ENCODE measurements around the gene INSC. TPM values are rescaled to one million over a fixed set of nuclear protein-coding genes. Genes with fewer than 3 reads are reported as not detected.

Gene INSC
- total RNA-seq, 1 experiment from 2014 or later: 0.17 TPM

DNA sequence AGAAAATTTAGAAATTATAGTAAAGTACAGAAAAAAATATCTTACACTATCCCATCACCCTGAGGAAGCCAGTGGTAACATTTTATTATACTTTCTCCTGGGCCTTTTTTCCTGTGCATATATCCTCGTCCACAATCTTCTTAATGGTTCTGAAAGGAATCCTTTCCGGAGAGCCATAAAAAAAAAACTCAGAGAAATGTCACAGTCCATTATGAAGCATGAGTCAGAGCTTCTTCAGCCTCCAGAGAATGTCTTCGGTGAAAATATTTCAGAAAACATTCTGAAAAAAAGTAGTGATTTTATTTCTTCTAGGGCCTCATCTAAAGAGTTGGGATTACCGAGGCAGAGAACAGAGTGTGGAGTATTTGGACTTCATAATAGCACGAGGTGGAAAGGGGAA, 163.4 kb downstream of the INSC start:
- CTCF ChIA-PET: interaction anchor here (1.7 to 2.0 kb wide), 2 partner anchors 19 to 370 kb away, joined by 6 read pairs; no protein-coding TSS in a partner anchor
- TF ChIP-seq ZNF274 (IDR thresholded peaks at IDR 0.05; ENCODE audit: low read depth, low read length) (no peak), EZH2phosphoT487 (IDR thresholded peaks at IDR 0.05; ENCODE audit: borderline replicate concordance) (no peak), SRF (IDR thresholded peaks at IDR 0.05; ENCODE audit: low read depth) (no peak), POLR2AphosphoS5 (IDR thresholded peaks at IDR 0.05; ENCODE audit: low read depth, low read length) (no peak), ZFX (IDR thresholded peaks at IDR 0.05) (no peak), POLR2A (IDR thresholded peaks at IDR 0.05; ENCODE audit: borderline replicate concordance, extremely low read depth, insufficient read depth, insufficient read length) (no peak), YY1 (IDR thresholded peaks at IDR 0.05; ENCODE audit: extremely low read depth, insufficient replicate concordance, low read depth, low read length) (no peak)
- TF ChIP-seq, protein P1, sequence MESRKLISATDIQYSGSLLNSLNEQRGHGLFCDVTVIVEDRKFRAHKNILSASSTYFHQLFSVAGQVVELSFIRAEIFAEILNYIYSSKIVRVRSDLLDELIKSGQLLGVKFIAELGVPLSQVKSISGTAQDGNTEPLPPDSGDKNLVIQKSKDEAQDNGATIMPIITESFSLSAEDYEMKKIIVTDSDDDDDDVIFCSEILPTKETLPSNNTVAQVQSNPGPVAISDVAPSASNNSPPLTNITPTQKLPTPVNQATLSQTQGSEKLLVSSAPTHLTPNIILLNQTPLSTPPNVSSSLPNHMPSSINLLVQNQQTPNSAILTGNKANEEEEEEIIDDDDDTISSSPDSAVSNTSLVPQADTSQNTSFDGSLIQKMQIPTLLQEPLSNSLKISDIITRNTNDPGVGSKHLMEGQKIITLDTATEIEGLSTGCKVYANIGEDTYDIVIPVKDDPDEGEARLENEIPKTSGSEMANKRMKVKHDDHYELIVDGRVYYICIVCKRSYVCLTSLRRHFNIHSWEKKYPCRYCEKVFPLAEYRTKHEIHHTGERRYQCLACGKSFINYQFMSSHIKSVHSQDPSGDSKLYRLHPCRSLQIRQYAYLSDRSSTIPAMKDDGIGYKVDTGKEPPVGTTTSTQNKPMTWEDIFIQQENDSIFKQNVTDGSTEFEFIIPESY (IDR thresholded peaks at IDR 0.05; ENCODE audit: extremely low read depth, insufficient replicate concordance, low read length): no peak
- TF ChIP-seq, protein P2, sequence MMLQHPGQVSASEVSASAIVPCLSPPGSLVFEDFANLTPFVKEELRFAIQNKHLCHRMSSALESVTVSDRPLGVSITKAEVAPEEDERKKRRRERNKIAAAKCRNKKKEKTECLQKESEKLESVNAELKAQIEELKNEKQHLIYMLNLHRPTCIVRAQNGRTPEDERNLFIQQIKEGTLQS (IDR thresholded peaks at IDR 0.05): no peak
- TF ChIP-seq, protein P3, sequence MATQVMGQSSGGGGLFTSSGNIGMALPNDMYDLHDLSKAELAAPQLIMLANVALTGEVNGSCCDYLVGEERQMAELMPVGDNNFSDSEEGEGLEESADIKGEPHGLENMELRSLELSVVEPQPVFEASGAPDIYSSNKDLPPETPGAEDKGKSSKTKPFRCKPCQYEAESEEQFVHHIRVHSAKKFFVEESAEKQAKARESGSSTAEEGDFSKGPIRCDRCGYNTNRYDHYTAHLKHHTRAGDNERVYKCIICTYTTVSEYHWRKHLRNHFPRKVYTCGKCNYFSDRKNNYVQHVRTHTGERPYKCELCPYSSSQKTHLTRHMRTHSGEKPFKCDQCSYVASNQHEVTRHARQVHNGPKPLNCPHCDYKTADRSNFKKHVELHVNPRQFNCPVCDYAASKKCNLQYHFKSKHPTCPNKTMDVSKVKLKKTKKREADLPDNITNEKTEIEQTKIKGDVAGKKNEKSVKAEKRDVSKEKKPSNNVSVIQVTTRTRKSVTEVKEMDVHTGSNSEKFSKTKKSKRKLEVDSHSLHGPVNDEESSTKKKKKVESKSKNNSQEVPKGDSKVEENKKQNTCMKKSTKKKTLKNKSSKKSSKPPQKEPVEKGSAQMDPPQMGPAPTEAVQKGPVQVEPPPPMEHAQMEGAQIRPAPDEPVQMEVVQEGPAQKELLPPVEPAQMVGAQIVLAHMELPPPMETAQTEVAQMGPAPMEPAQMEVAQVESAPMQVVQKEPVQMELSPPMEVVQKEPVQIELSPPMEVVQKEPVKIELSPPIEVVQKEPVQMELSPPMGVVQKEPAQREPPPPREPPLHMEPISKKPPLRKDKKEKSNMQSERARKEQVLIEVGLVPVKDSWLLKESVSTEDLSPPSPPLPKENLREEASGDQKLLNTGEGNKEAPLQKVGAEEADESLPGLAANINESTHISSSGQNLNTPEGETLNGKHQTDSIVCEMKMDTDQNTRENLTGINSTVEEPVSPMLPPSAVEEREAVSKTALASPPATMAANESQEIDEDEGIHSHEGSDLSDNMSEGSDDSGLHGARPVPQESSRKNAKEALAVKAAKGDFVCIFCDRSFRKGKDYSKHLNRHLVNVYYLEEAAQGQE (IDR thresholded peaks at IDR 0.05; ENCODE audit: low read depth): no peak
- TF ChIP-seq, protein P4, sequence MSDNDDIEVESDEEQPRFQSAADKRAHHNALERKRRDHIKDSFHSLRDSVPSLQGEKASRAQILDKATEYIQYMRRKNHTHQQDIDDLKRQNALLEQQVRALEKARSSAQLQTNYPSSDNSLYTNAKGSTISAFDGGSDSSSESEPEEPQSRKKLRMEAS (IDR thresholded peaks at IDR 0.05): no peak
- 0 out of 4 replicates have a peak, but pooled peaks cover 0 to 4% of the 10 kb centered on the region in 2 experiments for H3K4me1 ChIP-seq (ENCODE audit: control insufficient read depth in 1 of 2, insufficient read depth in 2 of 2, low read length in 2 of 2)
- RAD21 ChIA-PET (ENCODE audit: low non-redundant PET in 1 of 2, low total read pairs in 2 of 2, uncharacterized antibody in 2 of 2, unreplicated experiment in 2 of 2): no interaction called here
- H2AFZ ChIP-seq (ENCODE audit: low read depth, low read length, poor library complexity, severe bottlenecking): no peak overlapping the region
- no peak overlapping the region for H3K4me3 ChIP-seq (replicated peaks in 1 of 2; ENCODE audit: low read depth in 1 of 2, low read length in 2 of 2)
- H3K9me2 ChIP-seq (ENCODE audit: insufficient read depth): no peaks in the 10 kb centered on the region
- H3K79me2 ChIP-seq (ENCODE audit: insufficient read depth, low read length): no peaks in the 10 kb centered on the region
- ATAC-seq (no peak), DNase-seq (ENCODE audit: low read depth, low spot score) (no peak)
- no peaks in the 10 kb centered on the region for H3K9me3 ChIP-seq (ENCODE audit: control insufficient read depth in 1 of 2, insufficient read depth in 1 of 2, low read depth in 1 of 2, low read length in 2 of 2)
- no peak overlapping the region for H3K27ac ChIP-seq (ENCODE audit: low read depth, low read length)
- H4K20me1 ChIP-seq (ENCODE audit: insufficient read depth): no peaks in the 10 kb centered on the region
- POLR2A ChIA-PET: no interaction called here
- no peak overlapping the region for H3K4me2 ChIP-seq (ENCODE audit: low read length)
- H3K9ac ChIP-seq (ENCODE audit: low read length): no peak overlapping the region
- H3K27me3 ChIP-seq (ENCODE audit: insufficient read depth, low read length): peaks cover 27% of the 10 kb centered on the region; the same call in 1 of the 2 replicates
- intact Hi-C loops (cut with micrococcal nuclease): no loop called here
- BruUV-seq (replicated peaks): no TSS peak
- H3K36me3 ChIP-seq (ENCODE audit: control insufficient read depth in 1 of 2, insufficient read depth in 2 of 2, low read length in 2 of 2): no peaks in the 10 kb centered on the region

Measured in HCT116 (cell line).